GDM1 (cell line): ENCODE results near the gene FAM186B.

Experiments
- DNase-seq: peaks from one replicate; lab custom pipeline; 2025; lab: John Stamatoyannopoulos, UW

Gene FAM186B

GRCh38 chr12:49552014-49552413, 53.4 kb downstream of the FAM186B start:
- DNase-seq = no peak

- no peak for DNase-seq
Measured at GRCh38 chr12:49550693-49551252, 54.7 kb downstream of the FAM186B start.

GRCh38 chr12:49549735-49550692, 55.4 kb downstream of the FAM186B start:
- no peak for DNase-seq

DNA sequence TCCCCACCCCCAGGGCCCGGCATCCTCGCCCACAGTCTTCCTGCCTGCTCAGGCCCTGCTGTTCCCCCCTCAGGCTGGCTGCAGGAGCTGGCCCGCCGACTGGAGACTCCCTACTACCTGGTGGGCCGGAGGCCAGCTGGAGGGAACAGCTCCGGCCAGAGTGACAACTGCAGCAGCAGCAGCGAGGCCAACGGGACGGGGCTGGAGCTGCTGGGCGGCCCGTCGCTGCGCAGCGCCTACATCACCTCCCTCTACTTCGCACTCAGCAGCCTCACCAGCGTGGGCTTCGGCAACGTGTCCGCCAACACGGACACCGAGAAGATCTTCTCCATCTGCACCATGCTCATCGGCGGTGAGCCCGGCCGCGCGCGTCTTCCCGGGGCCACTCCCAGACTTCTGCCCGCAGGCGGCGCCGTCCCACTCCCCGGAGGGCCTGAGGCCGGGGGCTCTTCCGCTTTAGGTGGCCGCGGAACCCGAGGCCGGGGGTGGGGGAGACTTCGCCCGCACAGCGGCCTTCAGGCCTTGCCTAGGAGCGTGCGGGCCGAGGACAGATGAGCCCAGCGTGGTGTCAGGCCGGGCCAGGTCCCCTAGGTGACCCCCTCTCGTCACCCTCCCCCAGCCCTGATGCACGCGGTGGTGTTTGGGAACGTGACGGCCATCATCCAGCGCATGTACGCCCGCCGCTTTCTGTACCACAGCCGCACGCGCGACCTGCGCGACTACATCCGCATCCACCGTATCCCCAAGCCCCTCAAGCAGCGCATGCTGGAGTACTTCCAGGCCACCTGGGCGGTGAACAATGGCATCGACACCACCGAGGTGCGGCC, 56.4 kb downstream of the FAM186B start:
- no peak for DNase-seq

GRCh38 chr12:49548481-49548821, 57.0 kb downstream of the FAM186B start:
- no peak for DNase-seq

GRCh38 chr12:49547090-49547690, 58.2 kb downstream of the FAM186B start:
- no peak for DNase-seq

- DNase-seq = no peak
Measured at GRCh38 chr12:49546481-49546880, 59.0 kb downstream of the FAM186B start.

DNA sequence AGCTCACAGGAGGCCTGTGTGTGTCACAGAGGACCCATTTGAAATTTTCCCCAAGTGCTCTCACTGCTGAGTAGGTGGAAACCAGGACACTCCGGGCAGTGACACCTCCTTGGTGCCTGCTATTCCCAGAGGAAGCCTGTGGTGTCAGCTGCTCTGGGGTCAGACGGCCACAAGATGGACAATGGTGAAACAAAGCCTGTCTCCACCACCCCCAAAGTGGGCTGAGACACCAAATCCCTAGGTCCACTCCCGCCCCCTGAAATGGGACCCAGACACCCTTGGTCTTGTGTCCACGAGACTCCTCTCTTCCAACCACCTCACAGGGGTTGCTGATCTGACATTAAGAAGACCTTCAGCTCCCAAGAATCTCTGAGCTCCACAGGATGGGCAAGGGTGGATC, 59.6 kb downstream of the FAM186B start:
- DNase-seq = no peak

DNA sequence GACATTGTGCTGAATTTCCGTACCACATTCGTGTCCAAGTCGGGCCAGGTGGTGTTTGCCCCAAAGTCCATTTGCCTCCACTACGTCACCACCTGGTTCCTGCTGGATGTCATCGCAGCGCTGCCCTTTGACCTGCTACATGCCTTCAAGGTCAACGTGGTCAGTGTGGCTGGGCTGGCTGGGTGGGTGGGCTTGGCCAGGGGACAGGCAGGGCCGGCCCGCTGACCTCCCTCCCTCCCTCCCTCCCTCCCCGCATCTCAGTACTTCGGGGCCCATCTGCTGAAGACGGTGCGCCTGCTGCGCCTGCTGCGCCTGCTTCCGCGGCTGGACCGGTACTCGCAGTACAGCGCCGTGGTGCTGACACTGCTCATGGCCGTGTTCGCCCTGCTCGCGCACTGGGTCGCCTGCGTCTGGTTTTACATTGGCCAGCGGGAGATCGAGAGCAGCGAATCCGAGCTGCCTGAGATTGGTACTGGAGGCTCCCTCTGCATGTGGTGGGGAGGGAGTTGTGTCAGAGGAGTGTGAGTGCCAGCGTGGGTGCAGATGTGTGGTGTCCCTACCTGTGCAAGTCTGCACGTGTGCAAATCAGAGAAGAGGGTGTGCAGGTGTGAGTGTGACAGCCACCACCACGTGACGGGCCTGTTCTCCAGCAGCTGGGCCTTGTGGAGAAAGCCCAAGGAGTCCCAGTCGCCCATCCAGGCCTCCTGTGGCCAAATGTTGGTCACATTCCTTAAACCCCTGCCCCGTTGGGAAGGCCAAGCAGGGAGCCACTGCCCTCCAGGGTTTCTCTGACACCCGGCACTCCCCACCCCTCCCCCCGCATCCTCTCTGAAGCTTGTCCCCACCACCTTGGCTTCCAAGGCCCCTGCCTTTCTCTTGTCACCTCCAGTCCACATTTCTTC, 61.3 kb downstream of the FAM186B start:
- DNase-seq = no peak

GRCh38 chr12:49543221-49543913, 62.1 kb downstream of the FAM186B start:
- DNase-seq = no peak

GRCh38 chr12:49542592-49543160, 62.8 kb downstream of the FAM186B start:
- DNase-seq = no peak

DNA sequence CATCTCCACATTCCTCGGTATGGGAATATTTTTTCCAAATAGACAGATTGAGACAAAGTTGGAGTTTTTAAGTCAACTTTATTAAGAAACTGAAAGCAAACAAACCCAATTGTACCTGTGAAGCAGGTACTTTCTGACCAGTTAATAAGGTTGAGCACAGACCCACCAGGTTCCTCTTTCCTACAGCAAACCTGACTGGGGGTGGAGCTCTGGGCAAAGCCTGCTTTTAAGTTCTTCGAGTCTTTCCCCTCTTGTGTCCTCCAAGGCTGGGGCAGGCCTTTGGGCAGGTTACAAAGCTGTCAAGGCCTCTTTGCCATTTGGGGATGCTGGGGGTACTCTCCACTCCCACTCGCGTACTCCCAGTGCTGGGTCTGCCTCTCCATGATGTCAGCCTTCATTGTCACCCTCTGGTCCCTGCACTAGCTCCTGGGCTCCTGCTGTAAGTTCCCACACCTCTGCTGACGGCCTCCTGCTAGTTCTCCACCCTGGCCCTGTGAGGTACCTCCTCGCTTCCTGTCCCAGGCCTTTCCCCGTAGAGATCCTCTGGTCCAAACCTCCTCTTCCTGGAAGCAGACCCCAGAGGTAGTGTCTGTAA, 63.4 kb downstream of the FAM186B start:
- no peak for DNase-seq

GRCh38 chr12:49541140-49541861, 64.1 kb downstream of the FAM186B start:
- no peak for DNase-seq

GRCh38 chr12:49540229-49541139, 65.0 kb downstream of the FAM186B start:
- no peak for DNase-seq

DNA sequence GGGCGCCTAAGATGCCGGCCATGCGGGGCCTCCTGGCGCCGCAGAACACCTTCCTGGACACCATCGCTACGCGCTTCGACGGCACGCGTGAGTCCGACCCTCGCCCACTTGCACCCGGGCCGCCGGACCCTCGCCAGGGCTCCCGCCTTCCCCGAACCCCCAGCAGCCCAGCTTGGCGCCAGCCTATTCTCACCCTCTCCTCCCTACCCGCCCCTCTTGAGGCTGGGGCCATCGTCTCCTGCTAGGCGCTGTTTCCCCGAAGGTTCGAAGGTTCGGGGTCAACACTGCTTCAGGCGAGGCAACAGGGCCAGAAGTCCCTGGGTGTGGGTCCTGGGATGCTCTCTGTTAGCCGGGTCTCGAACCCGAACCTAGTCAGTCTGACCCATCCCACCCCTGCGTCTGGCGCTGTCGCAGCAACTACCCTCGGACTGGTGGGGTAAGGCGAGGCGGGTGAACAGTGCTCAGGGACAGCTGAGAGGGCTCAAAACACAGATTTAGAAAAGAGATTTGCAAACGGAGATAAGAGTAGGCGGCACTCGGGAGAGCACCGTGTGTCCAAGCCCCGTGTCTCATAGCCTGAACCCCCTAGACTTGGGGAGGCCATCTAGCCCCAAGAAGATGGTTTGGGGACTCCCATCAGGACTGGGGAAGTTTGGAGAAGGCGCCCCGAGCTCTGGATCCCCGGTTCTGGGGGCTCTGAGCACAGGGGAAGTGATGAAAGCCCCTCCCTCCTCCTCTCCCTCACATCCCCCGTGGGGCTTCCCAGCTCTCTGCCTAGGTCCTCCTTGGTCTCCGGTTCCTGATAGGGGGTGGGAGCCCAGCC, 65.8 kb downstream of the FAM186B start:
- DNase-seq = no peak

DNA sequence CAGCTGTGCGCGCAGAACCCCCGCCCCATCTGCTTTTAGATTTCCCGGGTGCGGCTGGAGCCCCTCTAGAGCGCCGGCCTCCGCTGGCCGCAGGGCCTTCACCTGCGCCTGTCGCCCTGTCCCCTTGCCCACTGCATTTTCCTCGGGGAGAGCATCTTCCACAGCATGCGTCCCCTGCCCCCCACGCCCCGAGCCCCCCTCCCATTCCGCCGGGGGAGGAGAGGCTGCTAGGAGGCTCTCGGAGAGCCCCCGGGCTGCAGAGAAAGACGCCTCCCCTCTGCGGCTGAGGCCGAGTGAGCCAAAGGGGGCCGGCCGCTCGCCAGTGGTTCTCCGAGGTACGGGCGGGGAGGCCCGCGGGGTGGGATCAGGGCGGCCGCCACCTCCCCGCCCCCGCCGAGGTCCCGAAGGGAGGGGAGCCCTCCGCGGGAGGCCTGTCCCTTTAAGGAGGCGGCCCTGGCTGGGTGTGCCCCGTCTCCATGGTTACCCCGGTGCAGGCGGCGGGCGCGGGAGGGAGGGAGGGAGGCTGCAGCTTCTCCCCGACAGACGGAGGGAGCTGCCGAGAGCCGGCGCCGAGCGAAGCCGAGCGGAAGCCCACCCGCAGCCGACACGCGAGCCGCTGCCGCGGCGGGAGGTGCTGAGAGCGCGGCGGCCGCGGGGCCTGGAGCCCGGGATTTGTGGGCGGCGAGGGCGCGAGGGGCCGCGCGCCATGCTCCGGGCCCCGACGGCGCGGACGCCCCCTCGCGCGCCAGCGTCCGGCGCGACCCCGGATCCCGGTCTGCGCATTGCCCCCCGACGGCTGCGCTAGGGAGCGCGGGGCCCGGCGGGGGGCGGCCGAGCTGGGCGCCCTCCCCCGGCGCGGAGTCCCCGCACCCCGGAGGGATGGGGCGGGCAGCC, 66.7 kb downstream of the FAM186B start, which contains the start of gene KCNH3:
TSS of gene KCNH3 (plus strand) at position 521 of the 894 bp plus-strand sequence. CDS start 387 bp downstream, outside the sequence.
- DNase-seq = peak; percentile 60
